Skin epidermis (tissue), 12 donors: ENCODE data around the gene NARF.

ENCODE experiments used
- H3K27ac ChIP-seq, 21 experiments: fragments of 200-600 bp; sonication (generic) in 11 of 21; one replicate each; pipeline ENCODE4 v1.5.0; 2020; ENCODE audit warnings: mild to moderate bottlenecking in 3 of 21, inconsistent platforms in 2 of 21, moderate library complexity in 2 of 21
- H3K4me3 ChIP-seq, 7 experiments: fragments of 200-600 bp; sonication (generic) in 2 of 7; one replicate each; pipeline ENCODE4 v1.5.0; 2020; ENCODE audit warnings: inconsistent platforms in 2 of 7, mild to moderate bottlenecking in 2 of 7, moderate library complexity in 1 of 7

The NARF gene

DNA sequence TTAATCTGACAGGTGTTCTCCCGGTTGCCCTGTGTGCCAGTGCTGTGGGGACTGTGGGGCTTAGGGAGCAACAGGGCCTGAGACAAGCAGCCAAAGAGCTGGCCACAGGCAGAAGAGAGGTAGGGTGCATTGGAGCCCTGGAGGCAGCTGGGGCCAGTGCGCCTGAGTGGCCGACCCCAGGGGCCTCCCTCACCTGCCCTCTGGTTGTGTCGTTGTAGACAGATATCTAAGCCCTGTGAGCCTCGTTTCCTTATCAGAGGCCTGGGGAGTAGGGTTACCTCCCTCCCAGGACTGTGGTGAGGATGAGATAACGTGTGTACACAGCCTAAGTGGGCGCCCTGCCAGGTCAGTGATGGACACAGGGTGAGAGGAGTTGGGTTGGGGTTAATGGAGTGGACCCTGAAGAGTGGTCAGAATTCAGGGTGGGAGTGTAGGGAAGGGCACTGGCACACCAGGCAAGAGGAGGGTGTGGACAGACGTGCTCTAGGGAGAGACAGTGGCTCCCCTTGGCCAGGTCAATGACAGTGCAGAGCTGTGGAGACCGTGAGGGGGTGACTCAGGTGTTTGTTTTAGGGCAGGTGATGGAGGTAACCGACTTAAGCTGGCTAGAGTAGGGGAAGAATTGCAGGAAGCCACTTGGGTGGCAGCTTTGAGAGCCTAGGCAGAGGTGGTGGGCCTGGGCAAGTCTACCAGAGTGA lies 3.4 kb downstream of the NARF start:
- peak overlapping the region in 2 of 21 experiments; percentile 28 to 34 for H3K27ac ChIP-seq
- H3K4me3 ChIP-seq: no peak overlapping the region

DNA sequence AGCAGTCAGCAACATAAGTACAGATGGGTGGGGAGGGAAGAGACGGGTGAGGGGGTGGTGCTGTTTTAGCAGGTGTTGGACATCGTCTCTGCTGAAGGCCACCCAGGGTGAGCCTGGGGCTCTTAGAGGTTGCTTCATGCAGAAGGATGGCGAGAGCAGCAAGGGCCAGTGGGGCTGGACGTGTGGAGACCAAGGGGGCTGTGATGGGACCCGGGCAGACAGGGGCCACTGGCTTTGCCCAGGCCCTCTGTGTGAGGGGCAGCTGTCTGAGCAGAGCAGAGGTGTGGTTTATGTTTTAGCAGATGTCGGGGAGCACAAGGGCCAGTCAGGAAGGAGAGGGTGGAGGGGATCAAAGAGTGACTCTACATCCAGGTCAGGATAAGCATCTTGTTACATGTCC lies 4.8 kb downstream of the NARF start:
- Histone ChIP-seq H3K4me3 (no peak overlapping the region), H3K27ac (peak overlapping the region in 6 of 21 experiments; percentile 16 to 54 (median 42))

DNA sequence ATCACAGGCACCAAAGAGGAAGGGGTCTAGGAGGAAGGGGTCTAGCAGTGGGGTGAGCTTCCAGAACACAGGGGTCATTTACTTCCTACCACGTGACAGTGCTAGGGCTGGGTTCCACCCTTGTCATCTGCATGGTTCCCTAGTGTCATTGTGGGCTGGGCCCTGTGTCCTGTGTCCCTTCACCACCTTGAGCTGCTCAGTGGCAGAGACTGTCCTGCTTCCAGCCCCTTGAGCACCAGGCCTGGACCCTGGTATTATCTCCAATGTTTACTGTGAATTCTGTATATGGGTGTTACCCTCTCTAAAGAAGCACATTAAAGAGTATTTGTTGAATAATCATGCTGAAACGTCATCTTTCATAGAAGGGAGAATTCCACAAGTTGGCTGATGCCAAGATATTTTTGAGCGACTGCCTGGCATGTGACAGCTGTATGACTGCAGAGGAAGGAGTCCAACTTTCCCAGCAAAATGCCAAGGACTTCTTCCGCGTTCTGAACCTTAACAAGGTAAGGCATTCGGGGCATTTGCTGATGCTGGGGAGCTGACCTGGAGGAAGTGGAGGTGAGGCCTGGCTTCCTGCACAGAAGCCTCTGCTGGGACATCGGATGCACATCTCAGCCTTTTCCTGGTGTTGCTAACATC lies 5.5 kb downstream of the NARF start:
- Histone ChIP-seq H3K4me3 (no peak overlapping the region), H3K27ac (peak overlapping the region in 7 of 21 experiments; percentile 26 to 54 (median 40))

DNA sequence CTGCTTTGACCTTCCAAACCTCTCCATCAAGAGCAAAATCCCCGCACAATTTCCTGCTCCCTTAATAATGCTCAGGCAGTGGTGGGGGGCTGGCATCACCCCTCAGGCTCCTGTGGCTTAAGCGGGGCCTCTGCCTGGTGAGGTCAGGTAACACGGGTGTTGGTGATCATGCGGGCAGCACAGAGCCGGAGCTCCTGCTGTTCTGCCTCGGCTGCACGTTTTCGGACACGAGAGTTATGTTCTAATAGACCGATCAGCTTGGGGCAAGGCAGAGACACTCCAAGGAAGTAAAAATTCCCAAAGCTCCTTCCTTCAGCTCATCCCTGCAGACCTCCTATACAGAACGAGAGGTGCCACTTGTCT lies 6.0 kb downstream of the NARF start:
- no peak overlapping the region for H3K4me3 ChIP-seq
- H3K27ac ChIP-seq: peak overlapping the region in 2 of 21 experiments; percentile 34 to 40

DNA sequence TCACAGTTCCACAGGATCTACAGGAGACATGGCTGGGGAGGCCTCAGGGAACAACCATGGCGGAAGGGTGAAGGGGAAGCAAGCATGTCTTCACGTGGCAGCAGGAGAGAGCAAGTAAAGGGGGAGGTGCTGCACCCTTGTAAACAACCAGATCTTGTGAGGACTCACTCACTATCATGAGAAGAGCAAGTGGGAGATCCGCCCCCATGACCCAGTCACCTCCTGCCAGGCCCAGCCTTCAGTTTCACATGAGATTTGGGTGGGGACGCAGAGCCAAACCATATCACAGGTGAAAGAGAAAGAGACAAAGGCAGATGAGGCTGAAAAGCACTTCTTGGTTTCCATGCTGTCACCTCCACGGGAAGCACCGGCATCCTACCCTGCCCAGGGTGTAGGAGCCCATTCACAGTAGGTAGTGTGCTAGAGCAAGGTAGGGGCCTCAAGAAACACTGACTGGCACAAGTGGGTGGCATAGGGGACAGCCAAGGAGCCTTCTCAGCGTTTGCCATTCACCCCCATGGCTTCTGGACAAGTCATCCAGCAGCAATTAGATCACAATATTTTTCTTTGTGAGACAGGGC lies 6.6 kb downstream of the NARF start:
- no peak overlapping the region for H3K4me3 ChIP-seq
- peak overlapping the region in 1 of 21 experiments; percentile 34 for H3K27ac ChIP-seq

DNA sequence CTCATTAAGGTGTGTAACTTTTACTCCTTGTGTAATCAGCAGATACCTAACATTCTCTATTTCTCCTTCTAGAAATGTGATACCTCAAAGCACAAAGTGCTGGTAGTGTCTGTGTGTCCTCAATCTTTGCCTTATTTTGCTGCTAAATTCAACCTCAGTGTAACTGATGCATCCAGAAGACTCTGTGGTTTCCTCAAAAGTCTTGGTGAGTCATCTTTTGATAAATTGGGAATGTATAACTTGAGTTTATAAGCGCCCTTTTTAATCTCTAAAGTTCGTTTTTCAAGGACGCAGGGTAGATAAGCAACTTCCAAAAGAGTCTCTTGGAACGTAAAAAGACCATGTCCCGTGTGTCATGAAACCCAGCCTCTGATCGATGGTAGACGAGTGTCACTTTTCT lies 10.2 kb downstream of the NARF start:
- Histone ChIP-seq H3K27ac (no peak overlapping the region), H3K4me3 (no peak overlapping the region)

DNA sequence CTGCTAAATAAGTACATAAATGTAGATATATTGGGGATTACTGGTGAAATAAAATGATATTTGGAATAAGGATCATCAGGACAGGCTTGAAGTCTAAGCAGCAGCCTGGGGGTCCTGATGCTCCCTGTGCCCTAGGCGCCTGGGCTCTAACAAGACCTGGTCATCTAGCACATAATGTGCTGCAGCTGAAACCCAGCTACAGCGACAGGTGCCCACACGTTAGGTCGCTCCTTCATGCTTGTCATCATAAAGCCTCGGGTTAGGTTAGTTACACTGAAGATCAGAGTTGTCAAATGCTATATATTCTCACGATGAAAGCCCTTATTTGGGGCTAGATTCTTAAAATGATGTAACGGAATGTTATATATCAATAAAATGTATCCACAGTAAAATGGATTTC lies 11.5 kb downstream of the NARF start:
- no peak overlapping the region for H3K4me3 ChIP-seq

DNA sequence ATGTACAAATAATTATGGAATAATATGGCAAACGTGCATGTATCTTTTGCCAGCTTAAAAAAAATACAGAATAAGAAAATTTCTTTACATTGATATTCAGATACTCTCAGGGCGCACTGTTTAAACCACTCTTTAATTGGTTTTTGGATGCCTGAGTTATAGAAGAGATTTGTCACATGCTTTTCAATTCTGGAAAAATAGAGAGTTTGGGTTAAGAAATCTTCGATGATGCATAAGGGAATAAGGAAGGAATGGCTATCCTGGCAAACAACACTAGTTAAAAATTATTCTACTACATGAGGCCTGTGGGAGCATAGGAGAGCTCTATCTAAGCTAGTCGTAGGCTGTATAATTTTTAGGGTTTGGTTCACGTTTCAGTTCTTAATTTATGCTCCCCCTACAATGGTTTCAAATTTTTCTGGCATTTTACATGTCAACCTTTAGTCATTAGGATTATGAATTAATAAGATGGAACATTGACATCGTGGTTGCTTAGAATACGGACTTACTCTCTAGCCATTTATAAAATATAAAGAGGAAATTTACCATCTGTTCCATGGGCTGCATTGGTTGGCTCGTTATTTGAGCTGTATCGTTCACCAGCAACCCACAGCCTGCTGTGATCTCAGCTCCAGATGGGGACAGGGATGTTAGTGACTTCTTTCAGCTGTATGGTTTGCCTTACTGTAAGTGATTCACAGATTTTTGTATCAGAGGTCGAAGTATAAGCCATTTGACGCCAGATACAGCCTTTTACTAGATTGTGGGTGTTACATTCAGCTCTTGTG lies 15.9 kb downstream of the NARF start:
- Histone ChIP-seq H3K27ac (no peak overlapping the region), H3K4me3 (no peak overlapping the region)

More for the DNA sequence above, 11.5 kb downstream of the NARF start:
- H3K27ac ChIP-seq: no peak overlapping the region

DNA sequence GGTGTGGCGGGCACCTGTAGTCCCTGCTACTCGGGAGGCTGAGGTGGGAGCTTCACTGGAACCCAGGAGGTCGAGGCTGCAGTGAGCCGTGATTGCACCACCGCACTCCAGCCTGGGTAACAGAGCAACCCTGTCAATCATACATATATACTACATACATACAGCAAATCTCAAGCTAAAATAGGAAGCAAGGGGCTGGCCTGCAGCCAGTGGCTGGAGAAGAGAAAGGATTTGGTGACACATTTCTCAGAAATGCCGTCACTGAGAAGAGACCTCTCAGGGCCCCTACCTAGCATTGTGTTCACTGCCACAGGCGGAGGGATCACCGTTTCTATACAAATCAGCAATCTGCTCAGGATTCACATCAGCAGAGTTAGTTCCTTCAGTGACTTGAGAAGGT lies 16.9 kb downstream of the NARF start:
- H3K4me3 ChIP-seq: no peak overlapping the region
- H3K27ac ChIP-seq: no peak overlapping the region

DNA sequence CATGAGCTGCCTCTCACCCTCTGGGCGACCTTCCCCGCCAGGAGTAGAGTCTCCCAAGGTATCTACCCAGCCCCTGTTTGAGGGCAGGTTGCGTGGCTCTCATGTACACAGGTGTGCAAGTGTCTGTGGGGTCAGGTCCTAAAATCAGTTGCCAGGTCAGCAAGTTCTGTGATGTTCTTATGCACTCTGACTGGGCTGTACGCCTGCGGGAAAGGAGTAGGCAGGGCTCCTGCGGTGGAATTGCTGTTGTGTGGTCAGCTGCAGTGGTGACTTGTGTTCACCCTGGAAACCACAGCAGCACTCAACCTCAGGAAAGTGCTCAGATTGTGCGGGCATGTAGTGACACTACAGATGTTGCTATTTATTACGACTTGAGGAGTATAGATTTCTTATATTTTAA lies 19.4 kb downstream of the NARF start:
- Histone ChIP-seq H3K4me3 (no peak overlapping the region), H3K27ac (no peak overlapping the region)

DNA sequence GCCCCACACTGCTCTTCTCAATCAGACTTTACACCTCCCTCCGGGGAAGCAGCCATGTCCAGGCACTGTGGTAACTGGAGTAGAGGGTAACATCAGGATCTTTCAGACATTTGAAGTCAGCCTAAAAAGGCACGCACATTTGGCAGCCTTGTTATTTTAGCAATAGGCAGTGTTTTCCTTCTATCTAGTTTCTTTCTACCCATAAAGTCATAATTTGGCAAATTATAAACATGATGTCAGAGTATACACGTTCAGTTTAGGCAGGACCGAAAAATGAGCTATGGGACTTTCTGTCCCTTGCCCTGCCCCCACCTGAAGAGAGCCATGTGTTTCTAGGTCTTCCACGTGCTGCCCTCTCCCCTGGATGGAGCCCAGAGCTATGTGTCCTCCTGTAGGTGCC lies 21.1 kb downstream of the NARF start:
- H3K27ac ChIP-seq: peak overlapping the region in 2 of 21 experiments; percentile 10 to 36
- no peak overlapping the region for H3K4me3 ChIP-seq

DNA sequence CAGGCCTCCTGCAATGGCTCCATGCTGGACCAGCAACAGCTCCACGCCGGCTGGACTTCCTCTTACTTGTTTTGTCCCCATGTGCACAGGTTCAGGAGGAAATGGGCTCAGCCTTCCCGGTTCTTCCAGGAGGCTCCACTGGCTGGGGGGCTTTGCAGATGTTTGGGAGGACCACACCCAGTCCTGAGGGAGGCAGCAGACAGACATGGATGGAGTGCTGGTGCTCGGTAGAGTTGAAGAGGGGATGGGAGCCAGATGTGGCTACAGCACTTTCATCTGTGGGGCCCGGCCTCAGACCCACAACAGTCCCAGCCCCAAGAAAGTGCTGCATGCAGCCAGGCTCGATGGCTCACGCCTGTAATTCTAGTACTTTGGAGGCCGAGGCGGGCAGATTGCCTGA lies 21.8 kb downstream of the NARF start:
- no peak overlapping the region for H3K4me3 ChIP-seq

DNA sequence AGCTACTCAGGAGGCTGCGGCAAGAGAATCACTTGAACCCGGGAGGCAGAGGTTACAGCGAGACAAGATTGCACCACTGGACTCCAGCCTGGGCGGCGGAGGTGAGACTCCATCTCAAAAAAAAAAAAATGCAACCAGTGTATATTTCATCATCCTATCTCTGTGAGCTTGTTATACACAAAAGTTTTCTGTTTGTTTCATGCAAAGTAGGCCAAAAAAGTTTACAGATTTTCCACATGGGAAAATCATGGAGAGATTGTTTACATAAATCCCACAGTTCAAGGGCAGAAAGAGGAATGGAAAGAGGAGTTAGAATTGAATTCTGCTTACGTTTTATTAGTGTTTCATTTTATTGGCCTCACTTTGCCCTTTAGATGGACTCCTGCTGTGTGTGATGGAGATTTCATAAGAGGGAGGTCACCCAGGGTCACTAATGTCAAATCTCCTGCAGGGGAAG lies 24.7 kb downstream of the NARF start:
- Histone ChIP-seq H3K27ac (no peak overlapping the region), H3K4me3 (no peak overlapping the region)

More for the DNA sequence above, 21.8 kb downstream of the NARF start:
- peak overlapping the region in 2 of 21 experiments; percentile 9 to 36 for H3K27ac ChIP-seq

DNA sequence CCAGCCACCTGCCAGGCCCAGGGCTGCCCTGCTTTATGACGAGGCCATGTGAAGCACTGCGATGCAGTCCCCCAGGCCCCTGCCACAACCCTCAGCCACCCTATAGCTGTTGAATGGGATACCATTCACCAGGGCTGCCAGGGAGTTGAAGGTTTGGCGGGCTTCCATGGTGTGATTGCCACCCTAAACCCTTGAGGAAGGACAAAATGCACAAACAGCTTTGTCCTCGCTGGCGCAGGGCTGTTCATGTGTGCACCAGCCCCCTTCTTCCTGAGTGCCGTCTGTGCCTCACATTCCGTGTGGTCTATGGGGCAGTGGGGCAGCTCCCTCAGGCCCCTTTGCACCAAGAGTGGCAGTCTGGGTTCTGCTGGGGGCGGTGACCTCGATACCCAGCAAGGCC lies 25.3 kb downstream of the NARF start:
- no peak overlapping the region for H3K27ac ChIP-seq
- H3K4me3 ChIP-seq: no peak overlapping the region

DNA sequence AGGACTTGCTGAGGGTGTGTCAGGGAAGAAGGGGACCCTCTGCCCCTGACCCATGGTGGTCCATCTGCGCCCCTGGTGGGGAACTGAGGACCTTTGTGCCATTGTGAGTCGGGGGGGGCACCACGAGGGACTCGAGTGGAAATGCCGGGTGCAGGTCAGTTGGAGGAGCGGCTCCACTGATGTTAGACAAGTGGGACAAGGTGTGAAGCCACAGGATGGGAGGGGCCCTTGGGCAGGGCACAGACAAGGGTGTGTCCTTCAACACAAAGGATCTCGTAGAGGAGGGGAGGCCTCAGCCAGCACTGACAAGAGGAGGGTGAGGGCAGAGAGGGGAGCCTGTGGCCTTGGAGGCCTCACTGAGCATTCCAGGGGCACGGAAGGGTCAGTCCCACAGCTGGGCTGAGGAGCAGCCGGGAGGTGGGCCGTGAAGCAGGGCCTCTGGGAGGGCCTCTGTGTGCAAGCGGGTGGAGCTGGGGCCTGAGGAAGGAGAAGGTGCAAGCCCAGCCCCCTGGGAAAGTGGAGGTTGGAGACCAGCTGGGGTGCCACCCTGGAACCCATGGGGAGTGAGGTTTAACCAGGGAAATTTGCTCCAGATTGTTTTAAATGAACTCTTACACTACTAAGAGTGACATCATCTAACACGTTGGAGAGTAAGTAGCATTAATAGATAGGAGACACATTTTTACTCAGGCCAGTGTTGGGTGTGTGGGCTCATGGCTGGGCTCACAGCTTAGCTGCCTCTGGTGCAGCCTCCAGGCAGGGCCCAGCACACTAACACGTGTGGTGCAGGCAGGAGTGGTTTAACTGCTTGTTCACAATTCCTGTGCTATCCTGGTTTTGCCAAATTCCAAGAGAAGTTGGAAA lies 27.9 kb downstream of the NARF start:
- no peak overlapping the region for H3K4me3 ChIP-seq
- peak overlapping the region in 10 of 21 experiments; percentile 9 to 64 (median 46) for H3K27ac ChIP-seq

DNA sequence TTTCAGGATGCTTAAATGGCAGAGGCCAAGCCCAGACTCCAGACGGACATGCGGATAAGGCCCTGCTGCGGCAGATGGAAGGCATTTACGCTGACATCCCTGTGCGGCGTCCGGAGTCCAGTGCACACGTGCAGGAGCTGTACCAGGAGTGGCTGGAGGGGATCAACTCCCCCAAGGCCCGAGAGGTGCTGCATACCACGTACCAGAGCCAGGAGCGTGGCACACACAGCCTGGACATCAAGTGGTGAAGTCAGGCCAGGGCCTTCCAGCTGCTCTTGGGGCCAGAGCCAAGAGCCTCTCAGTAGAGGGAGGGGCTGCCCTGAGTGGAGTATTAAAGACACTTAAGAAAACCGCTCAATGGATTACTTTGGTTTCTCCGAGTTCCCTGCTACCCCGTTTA lies 29.4 kb downstream of the NARF start:
- Histone ChIP-seq H3K27ac (peak overlapping the region in 4 of 21 experiments; percentile 9 to 64 (median 36)), H3K4me3 (no peak overlapping the region)

DNA sequence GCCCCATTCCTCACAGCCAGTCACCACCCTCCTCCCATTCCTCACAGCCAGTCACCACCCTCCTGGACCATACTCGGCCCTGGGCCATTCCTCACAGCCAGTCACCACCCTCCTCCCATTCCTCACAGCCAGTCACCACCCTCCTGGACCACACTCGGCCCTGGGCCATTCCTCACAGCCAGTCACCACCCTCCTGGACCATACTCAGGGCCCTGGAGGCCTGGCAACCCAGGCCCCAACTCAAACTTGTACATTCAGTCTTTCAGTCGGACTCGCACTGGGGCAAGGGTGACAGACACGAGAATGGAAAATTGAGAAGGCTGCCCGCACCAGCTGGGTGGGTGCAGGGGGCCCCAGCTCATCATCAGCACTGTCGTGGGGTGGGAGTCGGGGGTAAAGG lies 30.6 kb downstream of the NARF start:
- Histone ChIP-seq H3K4me3 (no peak overlapping the region), H3K27ac (peak overlapping the region in 8 of 21 experiments; percentile 28 to 78 (median 54))

DNA sequence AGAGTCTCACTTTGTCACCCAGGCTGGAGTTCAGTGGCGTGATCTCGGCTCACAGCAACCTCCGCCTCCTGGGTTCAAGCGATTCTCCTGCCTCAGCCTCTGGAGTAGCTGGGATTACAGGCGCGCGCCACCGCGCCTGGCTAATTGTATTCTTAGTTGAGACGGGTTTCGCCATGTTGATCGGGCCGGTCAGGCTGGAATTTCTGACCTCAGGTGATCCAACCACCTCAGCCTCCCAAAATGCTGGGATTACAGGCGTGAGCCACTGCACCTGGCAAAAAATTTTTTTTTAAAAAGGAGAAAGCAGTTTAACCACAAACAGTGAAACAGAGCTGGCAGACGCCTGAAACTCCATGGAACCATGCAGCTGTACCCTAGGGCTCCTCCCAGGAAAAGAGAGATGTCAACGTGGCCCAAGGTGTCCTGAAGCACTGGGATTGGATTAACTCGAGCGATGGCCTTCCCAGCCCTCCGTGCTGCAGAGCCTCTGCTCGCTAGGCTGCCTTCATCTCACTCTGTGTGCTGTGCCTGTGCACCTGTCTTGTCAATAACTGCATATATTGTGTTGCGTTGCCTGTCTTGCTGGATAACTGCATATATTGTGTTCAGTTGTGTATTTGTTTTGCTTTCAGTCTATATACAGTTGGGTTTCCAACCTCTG lies 31.4 kb downstream of the NARF start:
- peak overlapping the region in 5 of 21 experiments; percentile 28 to 78 (median 53) for H3K27ac ChIP-seq
- no peak overlapping the region for H3K4me3 ChIP-seq
